ENCODE data around the gene MTOR. TPM values are rescaled to one million over a fixed set of nuclear protein-coding genes. Genes with fewer than 3 reads are reported as not detected.

The MTOR gene
- total and polyA plus RNA-seq, 2 of the 8 experiments (the other 6 are each of a cell fraction or from before 2014, with no cell fraction given): 44.2 to 76.8 TPM

- peaks cover 0 to 7% (median 3%) of the 10 kb centered on the region in 4 experiments; a peak in 4 of 8 replicates for H3K36me3 ChIP-seq (ENCODE audit: control insufficient read depth in 2 of 4, insufficient read depth in 4 of 4, low read length in 3 of 4)
- H3K79me1 ChIP-seq (ENCODE audit: low read depth, low read length): peaks cover 3% of the 10 kb centered on the region; the same call in 1 of the 2 replicates
- no peaks in the 10 kb centered on the region for H3K9me3 ChIP-seq (ENCODE audit: insufficient read depth in 2 of 2, low read depth in 1 of 2, low read length in 1 of 2)
- no peak overlapping the region for H2BK5ac ChIP-seq (ENCODE audit: low read depth, low read length)
- no peak overlapping the region for H4K8ac ChIP-seq (ENCODE audit: extremely low read depth, insufficient read depth, low read length)
- no peak overlapping the region for H2AFZ ChIP-seq (ENCODE audit: low read length)
- no peak overlapping the region for H3K9ac ChIP-seq (replicated peaks in 1 of 4; ENCODE audit: extremely low read depth in 1 of 4, low read depth in 3 of 4, low read length in 3 of 4)
- H3K4me1 ChIP-seq (replicated peaks in 1 of 4; ENCODE audit: control insufficient read depth in 3 of 4, insufficient read depth in 4 of 4, low read length in 3 of 4): peaks cover 0 to 10% (median 5%) of the 10 kb centered on the region in 4 experiments; a peak in 6 of 7 replicates
- H3K14ac ChIP-seq (ENCODE audit: insufficient read length): no peak overlapping the region
- no peak for FAIRE-seq
- H2BK12ac ChIP-seq (ENCODE audit: low read depth, low read length): no peak overlapping the region
- 84% methylated on average over 8 of the region's 8 CpGs; no CpG with 5 or more reads in 1 of the 2 experiments for WGBS, 2 experiments (ENCODE audit: extremely low coverage in 1 of 2, insufficient coverage in 1 of 2, insufficient read length in 1 of 2, insufficient replicate concordance in 2 of 2, low coverage in 1 of 2, low lambda C conversion rate in 2 of 2, missing lambda C conversion rate in 1 of 2)
- no peak overlapping the region for H3K18ac ChIP-seq (ENCODE audit: extremely low read depth, low read length)
- H3K56ac ChIP-seq (replicated peaks; ENCODE audit: insufficient read length, low read depth, low read length): no peak overlapping the region
- H3K23ac ChIP-seq (ENCODE audit: insufficient read length): no peak overlapping the region
- H3K4me2 ChIP-seq (ENCODE audit: insufficient read depth in 1 of 2, low read depth in 2 of 2, low read length in 2 of 2): no peak overlapping the region
- no peak overlapping the region for H4K91ac ChIP-seq (replicated peaks; ENCODE audit: insufficient read length, low read length)
- POLR2A ChIA-PET (ENCODE audit: partially characterized antibody): interaction anchor here (1.1 to 1.4 kb wide), 3 partner anchors 9 to 25 kb away, joined by 3 to 4 read pairs (median 3); no protein-coding TSS in a partner anchor
- no peaks in the 10 kb centered on the region for H3K23me2 ChIP-seq (ENCODE audit: low read depth, low read length)
- no peak overlapping the region for H2BK20ac ChIP-seq (ENCODE audit: low read length)
- no peak overlapping the region for H4K5ac ChIP-seq (ENCODE audit: insufficient read length, low read depth, low read length)
- no peak overlapping the region for H2AK5ac ChIP-seq (ENCODE audit: low read depth, low read length)
- no peak overlapping the region for H2BK15ac ChIP-seq (ENCODE audit: low read length)
- H3K4me3 ChIP-seq (ENCODE audit: extremely low read depth in 1 of 4, insufficient read depth in 2 of 4, low read depth in 3 of 4, low read length in 4 of 4): no peak overlapping the region
- CTCF ChIA-PET (ENCODE audit: partially characterized antibody): interaction anchor here (0.6 to 1.1 kb wide), 2 partner anchors 41 to 348 kb away, joined by 4 to 6 read pairs; no protein-coding TSS in a partner anchor
- peaks cover 0 to 1% of the 10 kb centered on the region in 2 experiments for H4K20me1 ChIP-seq (replicated peaks in 1 of 2; ENCODE audit: control insufficient read depth in 1 of 2, insufficient read depth in 2 of 2, low read length in 2 of 2)
- DNase-seq (ENCODE audit: low read depth in 1 of 2, low spot score in 2 of 2): no peak
- H3K27me3 ChIP-seq (replicated peaks in 1 of 4; ENCODE audit: control insufficient read depth in 3 of 4, extremely low read depth in 1 of 4, insufficient read depth in 3 of 4, low read length in 3 of 4): no peaks in the 10 kb centered on the region
- no peak overlapping the region for H3K4ac ChIP-seq (replicated peaks; ENCODE audit: insufficient read length, low read depth, low read length)
- H2BK120ac ChIP-seq (replicated peaks; ENCODE audit: low read depth, low read length): no peak overlapping the region
- H3K27ac ChIP-seq (ENCODE audit: low read depth, low read length): no peak overlapping the region
- no peaks in the 10 kb centered on the region; a peak in 1 of 4 replicates for H3K79me2 ChIP-seq (ENCODE audit: control insufficient read depth in 1 of 2, insufficient read depth in 2 of 2, low read length in 2 of 2)
- TF ChIP-seq SIX5 (IDR thresholded peaks at IDR 0.05; ENCODE audit: low read depth, low read length) (no peak), NRF1 (IDR thresholded peaks at IDR 0.05; ENCODE audit: low read depth, low read length) (no peak), POU5F1 (IDR thresholded peaks at IDR 0.05; ENCODE audit: low read depth, low read length) (no peak), EP300 (IDR thresholded peaks at IDR 0.05; ENCODE audit: borderline replicate concordance in 1 of 2, low read depth in 2 of 2, low read length in 2 of 2) (no peak), CBX5 (IDR thresholded peaks at IDR 0.05; ENCODE audit: low read depth, low read length) (no peak), RBBP5 (IDR thresholded peaks at IDR 0.05; ENCODE audit: borderline replicate concordance, low read depth, low read length) (no peak), CHD1 (IDR thresholded peaks at IDR 0.05; ENCODE audit: low read depth, low read length) (no peak), SIN3A (conservative IDR thresholded peaks at IDR 0.05 in 1 of 2, IDR thresholded peaks at IDR 0.05 in 1 of 2; ENCODE audit: low read depth in 1 of 2, low read length in 2 of 2) (no peak), RFX5 (IDR thresholded peaks at IDR 0.05; ENCODE audit: borderline replicate concordance, low read depth, low read length) (no peak), CTCF (IDR thresholded peaks at IDR 0.05; ENCODE audit: control extremely low read depth in 1 of 3, insufficient read depth in 1 of 3, low read depth in 1 of 3, low read length in 3 of 3) (no peak)
These were observed 32.6 kb upstream of the MTOR start for GRCh38 chr1:11294951-11295350.

Data from H1 (cell line).